ENCODE data around the gene FBXO47. TPM values are rescaled to one million over a fixed set of nuclear protein-coding genes. Genes with fewer than 3 reads are reported as not detected.

The FBXO47 gene, protein sequence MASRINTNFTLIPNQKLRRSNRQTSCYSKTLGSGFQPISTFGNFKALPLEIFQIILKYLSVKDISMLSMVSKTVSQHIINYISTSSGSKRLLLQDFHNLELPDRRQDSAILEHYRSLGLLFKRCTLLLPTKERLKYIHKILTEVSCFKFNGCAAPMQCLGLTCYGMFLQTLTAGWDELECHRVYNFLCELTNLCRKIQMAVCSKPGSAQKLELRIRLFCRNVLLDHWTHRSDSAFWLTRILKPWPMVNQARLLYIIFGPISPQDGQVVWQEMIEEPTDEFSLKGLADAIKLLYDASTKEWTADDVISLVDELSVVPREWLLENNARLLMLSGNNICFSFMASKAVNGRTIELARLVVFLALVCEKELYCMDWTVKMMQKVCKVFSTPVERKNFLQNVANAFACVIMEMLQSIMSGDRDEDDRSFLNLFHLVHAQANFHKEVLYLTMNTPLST
- total RNA-seq (not detected), polyA plus RNA-seq (ENCODE audit: insufficient read length in 2 of 2) (not detected)
- long read RNA-seq, donor 1: 0 reads
- long read RNA-seq, donor 2: 0 reads
- long read RNA-seq, donor 3: 0 reads
- long read RNA-seq, donor 4: 0 reads

DNA sequence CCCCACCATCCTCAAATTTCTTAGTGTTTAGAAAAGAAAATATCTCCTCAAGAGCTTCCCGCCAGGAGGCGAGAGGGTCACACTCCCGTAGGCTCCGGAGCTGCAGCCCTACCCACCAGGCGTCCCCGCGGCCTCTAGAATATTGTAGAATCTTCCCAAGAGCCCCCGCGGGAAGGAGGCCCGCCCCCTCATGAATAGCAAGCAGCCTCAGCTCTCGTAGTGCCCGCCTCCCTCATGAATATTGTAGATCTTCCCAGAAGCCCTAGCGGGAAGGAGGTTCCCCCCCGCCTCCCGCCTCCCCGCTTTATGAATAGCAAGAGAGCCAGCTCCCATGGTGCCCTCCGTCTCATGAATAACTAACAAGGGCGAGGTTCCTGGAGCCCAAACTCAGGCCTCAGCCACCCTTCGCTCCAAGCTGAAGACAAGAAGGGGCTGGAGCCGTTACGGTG is at the start of gene FBXO47:
Gene FBXO47, minus strand, starts transcription at position 114 of the 449 bp plus-strand sequence. CDS start 4,378 bp downstream, outside the sequence.
- Histone ChIP-seq H3K36me3 (ENCODE audit: control insufficient read depth, insufficient read depth, low read length) (no peaks in the 10 kb centered on the region), H3K4me3 (ENCODE audit: low read depth, low read length) (peak within 1 kb of the TSS; percentile 37), H3K27ac (ENCODE audit: low read depth, low read length) (peak within 1 kb of the TSS; percentile 70), H3K4me1 (ENCODE audit: control insufficient read depth, insufficient read depth, low read length) (peaks cover 8% of the 10 kb centered on the region), H3K9me3 (ENCODE audit: control insufficient read depth, insufficient read depth, low read length) (no peaks in the 10 kb centered on the region), H3K27me3 (ENCODE audit: control insufficient read depth, insufficient read depth, low read length) (no peaks in the 10 kb centered on the region)
- peak; percentile 54 to 97 (median 79) for DNase-seq (ENCODE audit: low read depth in 4 of 6, low spot score in 6 of 6)
- 16% methylated on average over 13 of the region's 21 CpGs for WGBS (ENCODE audit: insufficient coverage)

DNA sequence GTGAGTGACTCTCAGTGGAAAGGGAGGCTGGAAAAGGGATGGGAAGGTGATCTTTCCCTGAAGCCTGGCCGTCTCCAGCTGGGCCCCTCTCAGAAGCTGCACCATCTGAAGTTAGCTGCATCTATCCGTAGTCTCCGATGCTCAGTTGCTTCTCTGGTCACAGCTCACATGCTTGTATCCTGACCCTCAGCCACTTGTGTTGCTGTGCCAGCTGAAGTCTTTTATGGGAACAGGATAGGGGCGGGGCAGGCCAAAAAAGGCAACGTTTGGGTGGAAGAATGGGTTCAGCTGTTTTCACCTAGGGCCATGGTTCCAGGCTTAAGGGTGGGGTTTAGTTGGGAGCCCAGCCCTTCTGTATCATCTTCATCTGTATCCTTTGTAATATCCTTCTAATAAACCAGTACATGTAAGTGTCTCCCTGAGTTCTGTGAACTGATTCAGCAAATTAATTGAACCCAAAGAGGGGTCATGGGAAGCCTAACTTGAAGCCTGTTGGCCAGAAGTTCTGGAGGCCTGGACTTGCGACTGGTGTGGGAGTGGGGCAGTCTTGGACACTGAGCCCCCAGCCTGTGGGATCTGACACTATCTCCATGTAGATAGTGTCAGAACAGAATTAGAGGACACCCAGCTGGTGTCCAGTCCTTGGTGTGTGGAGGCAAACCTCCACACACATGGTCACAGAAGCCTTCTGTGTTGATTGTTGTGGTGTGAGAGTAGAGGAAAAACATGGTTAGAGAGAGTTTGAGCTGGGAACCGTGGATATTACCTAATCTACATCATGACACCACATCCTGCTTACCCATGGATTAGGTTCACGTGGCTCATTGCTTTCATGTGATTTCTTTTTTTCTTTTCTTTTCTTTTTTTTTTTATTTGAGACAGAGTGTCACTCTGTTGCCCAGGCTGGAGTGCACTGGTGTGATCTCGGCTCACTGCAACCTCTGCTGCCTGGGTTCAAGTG is 49.3 kb upstream of the FBXO47 start:
- DNase-seq (ENCODE audit: low read depth in 4 of 6, low spot score in 6 of 6): no peak

GRCh38 chr17:39015546-39015935 is 48.3 kb upstream of the FBXO47 start:
- no peaks in the 10 kb centered on the region for H3K27me3 ChIP-seq (ENCODE audit: control insufficient read depth, insufficient read depth, low read length)
- no peaks in the 10 kb centered on the region for H3K4me1 ChIP-seq (ENCODE audit: control insufficient read depth, insufficient read depth, low read length)
- H3K4me3 ChIP-seq (ENCODE audit: low read depth, low read length): no peak overlapping the region
- no peak overlapping the region for H3K27ac ChIP-seq (ENCODE audit: low read depth, low read length)
- H3K36me3 ChIP-seq (ENCODE audit: control insufficient read depth, insufficient read depth, low read length): no peaks in the 10 kb centered on the region
- 80% methylated on average over 7 of the region's 11 CpGs for whole genome bisulfite sequencing (ENCODE audit: insufficient coverage)
- no peak for DNase-seq (ENCODE audit: low read depth in 4 of 6, low spot score in 6 of 6)
- H3K9me3 ChIP-seq (ENCODE audit: control insufficient read depth, insufficient read depth, low read length): no peaks in the 10 kb centered on the region

More for the DNA sequence above, 49.3 kb upstream of the FBXO47 start:
- Histone ChIP-seq H3K9me3 (ENCODE audit: control insufficient read depth, insufficient read depth, low read length) (no peaks in the 10 kb centered on the region), H3K4me1 (ENCODE audit: control insufficient read depth, insufficient read depth, low read length) (no peaks in the 10 kb centered on the region), H3K27me3 (ENCODE audit: control insufficient read depth, insufficient read depth, low read length) (no peaks in the 10 kb centered on the region), H3K27ac (ENCODE audit: low read depth, low read length) (no peak overlapping the region), H3K36me3 (ENCODE audit: control insufficient read depth, insufficient read depth, low read length) (no peaks in the 10 kb centered on the region), H3K4me3 (ENCODE audit: low read depth, low read length) (no peak overlapping the region)
- WGBS (ENCODE audit: insufficient coverage): 72% methylated on average over 5 of the region's 9 CpGs

GRCh38 chr17:39014795-39015545 is 47.8 kb upstream of the FBXO47 start:
- no peaks in the 10 kb centered on the region for H3K36me3 ChIP-seq (ENCODE audit: control insufficient read depth, insufficient read depth, low read length)
- H3K4me3 ChIP-seq (ENCODE audit: low read depth, low read length): no peak overlapping the region
- no peaks in the 10 kb centered on the region for H3K4me1 ChIP-seq (ENCODE audit: control insufficient read depth, insufficient read depth, low read length)
- H3K9me3 ChIP-seq (ENCODE audit: control insufficient read depth, insufficient read depth, low read length): no peaks in the 10 kb centered on the region
- H3K27ac ChIP-seq (ENCODE audit: low read depth, low read length): no peak overlapping the region
- no peak for DNase-seq (ENCODE audit: low read depth in 4 of 6, low spot score in 6 of 6)
- WGBS (ENCODE audit: insufficient coverage): 87% methylated on average over 10 of the region's 13 CpGs
- no peaks in the 10 kb centered on the region for H3K27me3 ChIP-seq (ENCODE audit: control insufficient read depth, insufficient read depth, low read length)

GRCh38 chr17:39014044-39014794 is 47.0 kb upstream of the FBXO47 start:
- H3K9me3 ChIP-seq (ENCODE audit: control insufficient read depth, insufficient read depth, low read length): no peaks in the 10 kb centered on the region
- H3K36me3 ChIP-seq (ENCODE audit: control insufficient read depth, insufficient read depth, low read length): no peaks in the 10 kb centered on the region
- no peaks in the 10 kb centered on the region for H3K27me3 ChIP-seq (ENCODE audit: control insufficient read depth, insufficient read depth, low read length)
- H3K27ac ChIP-seq (ENCODE audit: low read depth, low read length): no peak overlapping the region
- DNase-seq (ENCODE audit: low read depth in 4 of 6, low spot score in 6 of 6): peak in 1 of 6 donors; percentile 31
- H3K4me1 ChIP-seq (ENCODE audit: control insufficient read depth, insufficient read depth, low read length): no peaks in the 10 kb centered on the region
- no CpG with 5 or more reads among the region's 4 CpGs for WGBS (ENCODE audit: insufficient coverage)
- H3K4me3 ChIP-seq (ENCODE audit: low read depth, low read length): no peak overlapping the region

DNA sequence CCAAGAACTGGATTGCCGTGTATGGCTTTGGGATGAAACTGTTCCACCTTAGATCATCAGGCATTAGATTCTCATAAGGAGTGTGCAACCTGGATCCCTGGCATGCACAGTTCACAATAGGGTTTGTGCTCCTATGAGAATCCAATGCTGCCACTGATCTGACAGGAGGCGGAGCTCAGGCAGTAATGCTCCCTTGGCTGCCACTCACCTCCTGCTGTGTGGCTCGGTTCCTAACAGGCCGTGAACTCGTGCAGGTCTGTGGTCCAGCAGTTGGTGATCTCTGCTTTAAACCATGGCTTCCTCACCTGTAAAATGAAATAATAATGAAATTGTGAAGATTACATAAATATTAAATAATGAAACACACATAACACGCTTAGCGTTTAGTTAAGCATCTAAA is 45.5 kb upstream of the FBXO47 start:
- DNase-seq (ENCODE audit: low read depth in 4 of 6, low spot score in 6 of 6): no peak
- Histone ChIP-seq H3K4me1 (ENCODE audit: control insufficient read depth, insufficient read depth, low read length) (no peaks in the 10 kb centered on the region), H3K27ac (ENCODE audit: low read depth, low read length) (no peak overlapping the region), H3K4me3 (ENCODE audit: low read depth, low read length) (no peak overlapping the region), H3K9me3 (ENCODE audit: control insufficient read depth, insufficient read depth, low read length) (no peaks in the 10 kb centered on the region), H3K36me3 (ENCODE audit: control insufficient read depth, insufficient read depth, low read length) (no peaks in the 10 kb centered on the region), H3K27me3 (ENCODE audit: control insufficient read depth, insufficient read depth, low read length) (no peaks in the 10 kb centered on the region)
- WGBS (ENCODE audit: insufficient coverage): 90% methylated on average over 2 of the region's 7 CpGs

DNA sequence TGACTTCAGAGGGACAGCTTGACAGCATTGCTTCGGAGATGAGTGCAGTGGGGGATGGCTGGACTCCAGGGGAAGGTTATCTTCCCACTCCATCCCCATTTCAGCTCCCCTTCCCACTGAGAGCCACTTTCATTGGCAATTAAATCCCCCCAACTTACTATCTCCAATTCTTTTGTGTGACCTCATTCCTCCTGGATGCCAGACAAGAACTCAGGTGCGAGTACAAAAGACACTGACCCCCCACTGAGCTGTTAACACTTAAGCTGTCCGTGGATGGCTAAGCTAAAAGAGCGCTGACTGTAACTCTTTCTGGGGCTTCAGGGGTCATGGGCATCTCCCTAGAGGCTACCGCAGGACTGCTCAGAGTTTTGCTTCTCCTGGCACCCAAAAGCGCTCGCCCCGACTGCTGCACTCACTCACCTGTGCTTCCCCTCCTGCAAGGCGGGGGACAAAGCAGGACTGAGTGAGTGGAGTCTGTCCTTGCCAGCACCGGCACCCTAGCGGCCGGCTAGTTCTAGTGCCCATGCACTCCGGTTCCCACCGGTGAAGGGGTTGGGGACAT is 44.8 kb upstream of the FBXO47 start:
- DNase-seq (ENCODE audit: low read depth in 4 of 6, low spot score in 6 of 6): no peak
- no peaks in the 10 kb centered on the region for H3K9me3 ChIP-seq (ENCODE audit: control insufficient read depth, insufficient read depth, low read length)
- WGBS (ENCODE audit: insufficient coverage): 29% methylated on average over 12 of the region's 14 CpGs
- no peaks in the 10 kb centered on the region for H3K4me1 ChIP-seq (ENCODE audit: control insufficient read depth, insufficient read depth, low read length)
- no peak overlapping the region for H3K27ac ChIP-seq (ENCODE audit: low read depth, low read length)
- H3K27me3 ChIP-seq (ENCODE audit: control insufficient read depth, insufficient read depth, low read length): no peaks in the 10 kb centered on the region
- no peaks in the 10 kb centered on the region for H3K36me3 ChIP-seq (ENCODE audit: control insufficient read depth, insufficient read depth, low read length)
- H3K4me3 ChIP-seq (ENCODE audit: low read depth, low read length): no peak overlapping the region

DNA sequence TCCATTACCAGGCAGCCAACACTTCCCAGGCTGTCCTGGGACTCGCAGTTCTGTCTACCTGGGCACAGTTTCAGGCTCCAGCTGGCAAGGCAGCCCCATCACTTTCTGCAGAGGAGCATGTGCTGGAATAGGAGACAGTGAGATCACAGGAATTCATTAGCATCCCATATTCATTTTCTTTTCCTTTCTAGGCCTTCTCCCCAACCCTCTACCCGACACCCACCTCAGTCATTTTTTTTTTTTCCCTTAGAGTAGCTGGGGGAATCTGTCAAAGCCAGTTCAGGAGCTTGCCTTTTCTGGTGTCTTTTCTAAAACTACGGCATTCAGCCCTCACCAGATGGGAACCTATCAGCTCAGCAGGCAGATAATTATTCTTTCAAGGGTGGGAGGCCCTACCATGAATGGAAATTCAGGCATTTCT is 42.4 kb upstream of the FBXO47 start:
- Histone ChIP-seq H3K9me3 (ENCODE audit: control insufficient read depth, insufficient read depth, low read length) (no peaks in the 10 kb centered on the region), H3K36me3 (ENCODE audit: control insufficient read depth, insufficient read depth, low read length) (no peaks in the 10 kb centered on the region), H3K4me3 (ENCODE audit: low read depth, low read length) (no peak overlapping the region), H3K4me1 (ENCODE audit: control insufficient read depth, insufficient read depth, low read length) (no peaks in the 10 kb centered on the region), H3K27me3 (ENCODE audit: control insufficient read depth, insufficient read depth, low read length) (no peaks in the 10 kb centered on the region), H3K27ac (ENCODE audit: low read depth, low read length) (no peak overlapping the region)
- no CpG with 5 or more reads among the region's 3 CpGs for WGBS (ENCODE audit: insufficient coverage)
- peak in 2 of 6 donors; percentile 45 to 65 for DNase-seq (ENCODE audit: low read depth in 4 of 6, low spot score in 6 of 6)
